HG03280 (cell line): Measurements from ENCODE around the gene SELENOF.

Experiments
- ATAC-seq: cut with Tn5 transposase; IDR thresholded peaks from one replicate; pipeline ENCODE4 v1.9.1; 2021; ENCODE audit warnings: mild to moderate bottlenecking, moderate library complexity; ENCODE audit not compliant: unreplicated experiment

Gene SELENOF

DNA sequence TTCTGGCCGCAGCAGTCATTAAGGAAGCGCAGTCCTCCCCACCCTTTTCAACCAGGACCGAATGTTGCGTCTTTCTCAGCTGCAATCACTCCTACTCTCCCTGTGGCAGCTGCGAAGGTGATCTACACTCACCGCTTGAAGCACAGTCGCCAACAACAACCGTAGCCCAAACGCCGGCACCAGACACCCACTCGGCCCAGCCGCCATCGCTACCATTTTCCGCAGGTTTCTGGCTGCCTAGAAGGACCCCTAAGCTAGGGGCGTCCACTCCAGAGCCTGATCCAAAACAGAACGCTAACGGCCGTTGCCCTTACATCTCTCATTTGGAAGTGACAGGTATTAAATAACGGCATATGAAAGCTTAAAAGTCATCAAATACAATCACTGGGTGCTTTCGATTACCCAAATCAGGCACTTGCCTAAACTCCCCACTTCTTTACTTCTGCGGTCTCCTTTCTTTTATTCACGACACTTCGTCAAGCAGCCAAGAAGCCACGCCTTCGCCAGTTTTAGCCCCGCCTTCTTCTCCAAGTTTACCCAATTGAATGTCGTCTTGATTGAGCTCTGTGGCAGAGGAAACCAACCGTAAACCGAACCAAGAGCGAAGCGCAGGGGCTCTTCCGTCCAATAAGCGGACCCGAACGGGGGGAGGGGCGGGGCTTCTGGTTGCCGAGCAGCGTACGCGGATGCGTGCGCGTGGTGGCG is at the start of gene SELENOF:
SELENOF (minus strand) TSS at position 231 of the 705 bp plus-strand sequence; CDS start at position 216, 15 bp downstream.
- peak; percentile 83 for ATAC-seq

- no peak for ATAC-seq
Observed at GRCh38 chr1:86960548-86960947, 46.6 kb upstream of the SELENOF start.

DNA sequence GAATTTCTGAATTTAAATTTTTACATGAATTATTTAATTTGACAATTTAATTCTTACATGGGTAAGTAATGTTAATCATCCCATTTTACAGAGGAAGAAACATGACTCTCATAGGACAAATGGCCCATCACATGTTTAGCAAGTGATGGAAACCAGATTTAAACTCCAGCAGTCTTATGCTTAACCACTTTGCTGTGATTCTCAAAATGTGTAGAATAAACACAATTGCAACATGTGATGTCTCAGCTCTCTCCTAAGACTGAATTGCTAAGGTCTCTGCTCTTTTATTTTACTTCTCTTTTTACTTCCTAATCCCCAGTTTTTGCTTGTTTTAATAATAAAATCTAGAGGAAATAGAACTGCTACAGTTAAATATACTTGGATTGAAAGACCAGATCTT is 43.3 kb upstream of the SELENOF start:
- ATAC-seq: no peak

DNA sequence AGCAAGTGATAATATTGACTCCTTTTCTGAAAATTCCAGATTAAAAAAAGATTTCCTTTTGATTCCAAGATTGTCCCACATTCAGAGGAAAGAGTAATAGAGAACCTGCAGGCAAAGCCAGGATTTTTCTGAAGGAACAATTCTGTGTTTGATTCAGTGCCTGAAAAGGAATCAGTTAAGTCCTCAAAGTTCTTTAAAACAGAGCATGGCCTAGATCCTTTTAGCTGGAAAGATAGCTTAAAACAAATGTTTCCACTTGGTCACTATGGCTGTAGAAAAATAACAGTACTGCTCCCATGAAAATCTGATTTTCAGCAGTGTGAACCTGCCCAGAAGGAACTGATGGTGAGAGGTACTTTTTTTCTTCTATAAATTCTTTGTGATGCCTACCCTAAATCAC is 42.3 kb upstream of the SELENOF start:
- ATAC-seq: no peak

DNA sequence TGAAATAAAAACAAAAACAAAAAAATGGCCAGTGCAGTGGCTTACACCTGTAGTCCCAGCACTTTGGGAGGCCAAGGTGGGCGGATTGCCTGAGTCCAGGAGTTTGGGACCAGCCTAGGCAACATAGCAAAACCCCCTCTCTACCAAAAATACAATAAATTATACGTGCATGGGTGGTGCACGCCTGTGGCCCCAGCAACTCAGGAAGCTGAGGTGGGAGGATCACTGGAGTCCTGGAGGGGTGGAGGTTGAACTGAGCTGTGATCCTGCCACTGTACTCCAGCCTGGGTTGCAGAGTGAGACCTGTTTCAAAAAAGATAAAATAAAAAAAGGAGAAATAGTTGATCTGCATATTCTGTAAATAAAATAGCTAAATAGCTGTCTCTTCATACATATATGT is 41.8 kb upstream of the SELENOF start:
- no peak for ATAC-seq

DNA sequence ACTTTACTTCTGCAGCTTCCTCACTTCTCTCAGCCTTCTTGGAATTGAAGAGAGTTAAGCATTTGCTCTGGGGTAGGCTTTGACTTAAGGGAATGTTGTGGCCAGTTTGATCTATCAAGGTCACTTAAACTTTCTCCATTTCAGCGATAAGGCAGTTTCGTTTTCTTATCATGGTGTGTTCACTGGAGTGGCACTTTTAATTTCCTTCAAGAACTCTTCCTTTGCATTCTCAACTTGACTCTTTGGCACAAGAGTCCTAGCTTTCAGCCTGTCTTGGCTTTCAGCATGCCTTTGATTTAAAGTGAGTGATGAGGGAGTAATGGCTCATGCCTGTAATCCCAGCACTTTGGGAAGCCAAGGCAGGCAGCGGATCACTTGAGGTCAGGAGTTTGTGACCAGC is 39.2 kb upstream of the SELENOF start:
- ATAC-seq: no peak

- ATAC-seq: no peak
Observed at GRCh38 chr1:86951430-86951829, 37.5 kb upstream of the SELENOF start.

- no peak for ATAC-seq
Observed at GRCh38 chr1:86950712-86951419, 36.9 kb upstream of the SELENOF start.

DNA sequence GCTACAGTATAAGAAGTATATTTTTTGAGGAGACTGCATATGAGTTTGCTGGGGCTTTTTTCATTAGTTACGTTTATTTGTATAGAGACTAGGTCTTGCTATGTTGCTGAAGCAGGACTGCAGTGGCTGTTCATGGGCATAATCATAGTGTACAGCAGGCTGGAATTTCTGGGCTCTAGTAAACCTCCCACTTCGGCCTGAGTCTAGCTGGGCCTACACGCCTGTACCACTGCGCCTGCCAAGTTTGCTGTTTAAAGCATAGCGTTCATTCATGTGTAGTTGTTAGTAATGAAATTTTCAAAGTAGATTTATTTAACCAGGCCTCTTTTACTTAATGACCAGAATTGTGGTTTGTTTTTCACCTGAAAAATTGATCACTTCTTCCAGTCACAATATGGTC is 34.3 kb upstream of the SELENOF start:
- ATAC-seq: no peak

GRCh38 chr1:86942743-86943142 is 28.8 kb upstream of the SELENOF start:
- no peak for ATAC-seq

- no peak for ATAC-seq
Observed at GRCh38 chr1:86942042-86942441, 28.1 kb upstream of the SELENOF start.

GRCh38 chr1:86940599-86940998 is 26.7 kb upstream of the SELENOF start:
- ATAC-seq: no peak

DNA sequence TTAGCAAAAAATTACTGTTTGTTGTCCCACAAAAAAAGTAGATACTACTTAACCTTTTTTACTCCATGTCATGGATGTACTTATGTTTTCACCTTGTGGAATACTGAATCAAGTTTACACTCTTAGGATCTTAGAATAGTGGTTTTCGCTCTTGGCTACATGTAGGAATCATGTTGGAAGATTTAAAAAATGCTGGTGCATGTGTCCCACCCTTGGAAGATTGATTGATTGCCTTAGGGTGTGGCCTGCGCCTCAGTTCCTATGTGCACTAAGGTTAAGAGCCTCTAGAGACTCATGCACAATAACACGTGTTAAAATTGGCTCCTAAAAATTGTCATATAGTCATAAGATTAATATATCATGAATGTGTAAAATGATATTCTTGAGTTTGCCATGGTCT is 25.5 kb upstream of the SELENOF start:
- no peak for ATAC-seq

- ATAC-seq: no peak
Observed at GRCh38 chr1:86938855-86939254, 24.9 kb upstream of the SELENOF start.

- no peak for ATAC-seq
Observed at GRCh38 chr1:86938450-86938849, 24.5 kb upstream of the SELENOF start.

- ATAC-seq: no peak
Observed at GRCh38 chr1:86933562-86934377, 19.8 kb upstream of the SELENOF start.

DNA sequence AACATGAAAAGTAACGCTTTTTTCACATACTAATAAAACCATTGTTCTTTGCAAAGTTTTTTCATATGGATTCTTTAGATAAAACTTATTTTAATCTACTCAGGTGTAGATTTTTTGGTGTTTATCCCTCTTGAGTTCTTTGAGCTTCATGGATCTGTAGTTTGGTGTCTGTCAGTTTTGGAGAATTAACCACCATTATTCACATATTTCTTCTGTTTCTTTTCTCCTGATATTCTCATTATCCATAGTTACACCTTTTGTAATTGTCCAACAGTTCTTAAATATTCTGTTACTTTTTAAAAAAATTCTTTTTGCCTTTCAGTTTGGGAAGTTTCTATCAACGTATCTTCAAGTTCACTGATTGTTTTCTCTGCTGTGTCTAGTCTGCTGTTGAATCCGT is 19.1 kb upstream of the SELENOF start:
- ATAC-seq: no peak

- ATAC-seq: no peak
Observed at GRCh38 chr1:86928819-86929218, 14.9 kb upstream of the SELENOF start.

GRCh38 chr1:86926883-86927282 is 13.0 kb upstream of the SELENOF start:
- ATAC-seq: no peak

DNA sequence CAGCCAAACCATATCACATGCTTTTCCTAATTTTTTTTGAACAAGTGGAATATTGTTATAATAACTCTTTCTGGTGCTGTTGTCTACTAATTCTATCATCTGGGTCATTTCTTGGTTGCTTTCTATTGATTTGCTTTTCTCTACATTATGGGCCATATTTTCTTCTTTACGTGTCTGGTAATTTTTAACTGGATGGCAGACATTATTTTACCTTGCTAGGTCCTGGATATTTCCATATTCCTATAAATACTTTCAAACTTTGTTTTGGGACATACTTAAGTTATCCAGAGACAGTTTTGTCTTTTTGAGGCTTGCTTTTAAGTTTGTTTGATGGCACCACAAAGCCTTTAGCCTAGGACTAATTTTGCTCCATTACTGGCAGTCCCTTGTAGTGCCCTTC is 11.8 kb upstream of the SELENOF start:
- ATAC-seq: no peak

DNA sequence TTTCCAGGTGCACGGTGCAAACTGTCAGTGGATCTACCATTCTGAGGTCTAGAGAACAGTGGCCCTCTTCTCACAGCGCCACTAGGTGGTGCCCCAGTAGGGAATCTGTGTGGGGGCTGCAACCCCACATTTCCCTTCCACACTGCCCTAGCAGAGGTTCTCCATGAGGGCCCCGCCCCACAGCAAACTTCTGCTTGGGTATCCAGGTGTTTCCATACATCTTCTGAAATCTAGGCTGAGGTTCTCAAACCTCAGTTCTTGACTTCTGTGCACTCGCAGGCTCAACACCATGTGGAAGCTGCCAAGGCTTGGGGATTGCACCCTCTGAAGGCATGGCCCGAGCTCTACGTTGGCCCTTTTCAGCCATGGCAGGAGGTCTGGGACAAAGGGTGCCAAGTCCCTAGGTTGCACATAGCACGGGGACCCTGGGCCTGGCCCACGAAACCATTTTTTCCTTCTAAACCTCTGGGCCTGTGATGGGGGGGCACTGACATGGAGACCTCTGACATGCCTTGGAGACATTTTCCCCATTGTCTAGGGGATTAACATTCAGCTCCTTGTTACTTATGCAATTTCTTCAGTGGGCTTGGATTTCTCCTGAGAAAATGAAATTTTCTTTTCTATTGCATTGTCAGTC is 10.5 kb upstream of the SELENOF start:
- ATAC-seq: no peak
